ELR (cell line): ENCODE results near the gene SP110.

Source experiments
- DNase-seq: peaks from one replicate; pipeline ENCODE4 v3.0.0-alpha.2; 2015; ENCODE audit warnings: low read depth

Gene SP110

GRCh38 chr2:230170532-230170931 is 49.3 kb downstream of the SP110 start:
- peak; percentile 15 for DNase-seq

- DNase-seq = no peak
Measured at GRCh38 chr2:230166557-230167170, 53.1 kb downstream of the SP110 start.

GRCh38 chr2:230164139-230164538 is 55.6 kb downstream of the SP110 start:
- no peak for DNase-seq

GRCh38 chr2:230162981-230163380 is 56.8 kb downstream of the SP110 start:
- DNase-seq = no peak

DNA sequence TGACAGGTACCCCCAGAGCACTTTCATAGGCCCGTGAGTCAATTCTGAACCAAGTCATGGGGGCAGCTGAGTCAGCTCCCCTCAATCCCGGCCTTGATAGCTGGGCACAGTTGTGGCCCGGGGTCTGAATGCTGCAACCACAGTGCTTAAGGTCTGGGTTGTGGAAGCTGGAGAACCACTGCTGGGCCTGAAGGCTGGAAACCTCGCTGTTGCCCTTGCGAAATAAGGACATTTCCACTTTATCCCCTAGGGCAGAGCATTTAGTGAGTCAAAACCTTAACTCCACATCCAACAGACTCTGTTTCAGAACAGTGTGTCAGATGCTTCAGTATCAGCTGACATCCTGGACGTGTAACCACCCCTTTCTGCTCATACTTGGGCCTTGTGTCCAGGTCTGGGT is 58.6 kb downstream of the SP110 start:
- peak; percentile 69 for DNase-seq

DNA sequence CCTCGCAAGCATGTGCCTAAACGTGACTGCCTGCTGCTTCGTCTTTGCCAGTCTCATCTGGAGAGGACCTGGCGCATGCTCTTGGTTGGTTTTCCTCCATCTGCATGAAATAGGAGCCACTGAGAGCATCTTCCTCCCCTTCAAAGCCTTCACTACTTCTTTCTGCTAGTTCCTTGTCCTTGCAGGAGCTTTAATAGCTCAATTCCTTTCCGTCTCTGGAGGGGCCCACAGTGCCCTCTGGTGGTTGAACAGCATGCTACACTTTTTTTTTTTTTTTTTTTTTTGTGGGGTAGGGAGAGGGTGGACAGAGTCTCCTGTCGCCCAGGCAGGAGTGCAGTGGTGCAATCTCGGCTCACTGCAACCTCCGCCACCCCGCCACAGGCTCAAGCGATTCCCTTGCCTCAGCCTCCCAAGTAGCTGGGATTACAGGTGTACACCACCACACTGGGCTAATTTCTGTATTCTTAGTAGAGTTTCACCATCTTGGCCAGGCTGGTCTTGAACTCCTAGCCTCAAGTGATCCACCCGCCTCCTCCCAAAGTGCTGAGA is 59.6 kb downstream of the SP110 start:
- DNase-seq = peak; percentile 69

GRCh38 chr2:230158468-230158867 is 61.3 kb downstream of the SP110 start:
- DNase-seq = no peak

DNA sequence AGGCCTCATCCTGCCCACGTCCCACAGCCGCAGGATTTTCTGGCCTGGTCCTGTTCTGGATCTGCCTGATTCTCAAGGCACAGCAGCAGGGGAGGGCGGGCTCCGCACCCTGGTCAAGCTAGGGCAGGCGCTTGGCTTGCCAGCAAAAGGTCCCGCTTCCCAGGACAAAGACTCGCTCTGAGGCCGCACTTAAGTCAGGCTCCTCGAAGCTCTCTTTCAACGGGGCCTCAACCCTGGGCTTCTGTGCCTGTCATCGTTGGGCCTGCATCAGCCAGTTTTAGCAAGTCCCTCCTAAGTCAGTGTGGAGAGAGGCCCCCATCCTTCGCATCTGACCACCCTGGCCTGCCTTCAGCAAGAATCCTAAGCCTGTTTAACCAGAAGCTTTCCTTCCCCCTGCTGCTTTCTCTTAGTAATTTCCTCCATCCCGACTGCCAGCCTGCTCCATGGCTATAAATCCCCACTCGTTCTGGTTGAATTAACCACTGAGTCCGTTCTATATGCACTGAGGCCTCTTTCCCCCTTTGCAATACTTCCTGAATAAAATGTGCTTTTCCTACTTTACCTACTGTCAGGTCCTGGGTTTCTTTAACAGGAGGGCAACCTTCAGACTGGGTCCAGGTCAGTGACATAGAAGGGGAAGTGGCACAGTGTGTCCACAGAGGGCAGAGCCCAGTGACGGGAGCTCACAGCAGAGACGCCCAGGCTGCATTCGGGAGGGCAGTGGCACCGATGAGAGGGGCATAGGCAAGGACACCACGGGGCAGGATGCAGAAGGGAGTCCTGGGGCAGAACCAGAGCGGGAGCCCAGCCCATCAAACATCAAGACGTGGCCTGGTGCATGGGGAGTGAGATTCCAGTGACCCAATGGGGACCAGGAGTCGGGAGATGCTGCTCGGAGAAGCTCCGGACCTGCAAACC is 62.7 kb downstream of the SP110 start:
- no peak for DNase-seq

GRCh38 chr2:230155359-230155758 is 64.4 kb downstream of the SP110 start:
- DNase-seq = no peak

GRCh38 chr2:230153390-230153976 is 66.3 kb downstream of the SP110 start:
- DNase-seq = no peak

- no peak for DNase-seq
Measured at GRCh38 chr2:230152334-230152733, 67.5 kb downstream of the SP110 start.

DNA sequence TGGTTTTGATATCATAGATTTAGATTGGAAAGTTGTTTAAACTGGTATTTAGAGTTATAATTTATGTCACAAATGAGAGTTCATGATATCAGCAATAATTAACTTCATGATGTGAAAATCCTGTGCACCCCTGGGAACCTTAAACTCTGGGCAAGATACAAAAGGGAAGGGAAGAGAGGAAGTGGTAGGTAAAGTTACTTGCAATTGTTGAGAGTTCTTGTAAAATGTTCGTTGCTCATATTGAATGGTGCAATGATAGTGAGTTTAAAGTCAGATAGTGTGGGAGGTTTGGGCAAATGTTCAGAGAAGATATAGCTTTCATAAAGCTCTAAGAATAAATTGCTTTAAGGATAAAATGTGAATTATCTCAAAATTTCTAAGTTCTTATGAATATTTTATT is 75.4 kb downstream of the SP110 start:
- no peak for DNase-seq

DNA sequence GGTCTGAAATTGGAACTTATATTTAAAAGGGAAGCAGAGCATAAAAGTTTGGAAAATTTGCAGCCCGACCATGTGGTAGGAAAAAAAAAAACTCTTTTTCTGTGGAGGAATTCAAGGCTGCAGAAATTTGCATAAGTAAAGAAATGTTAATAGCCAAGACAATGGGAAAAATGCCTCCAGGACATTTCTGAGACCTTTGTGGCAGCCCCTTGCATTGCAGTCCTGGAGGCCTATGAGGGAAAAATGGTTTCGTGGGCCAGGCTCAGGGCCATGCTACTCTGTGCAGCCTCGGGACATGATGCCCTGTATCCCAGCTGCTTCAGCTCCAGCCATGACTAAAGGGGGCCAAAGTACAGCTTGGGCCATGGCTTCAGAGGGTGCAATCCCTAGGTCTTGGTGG is 79.1 kb downstream of the SP110 start:
- no peak for DNase-seq

DNA sequence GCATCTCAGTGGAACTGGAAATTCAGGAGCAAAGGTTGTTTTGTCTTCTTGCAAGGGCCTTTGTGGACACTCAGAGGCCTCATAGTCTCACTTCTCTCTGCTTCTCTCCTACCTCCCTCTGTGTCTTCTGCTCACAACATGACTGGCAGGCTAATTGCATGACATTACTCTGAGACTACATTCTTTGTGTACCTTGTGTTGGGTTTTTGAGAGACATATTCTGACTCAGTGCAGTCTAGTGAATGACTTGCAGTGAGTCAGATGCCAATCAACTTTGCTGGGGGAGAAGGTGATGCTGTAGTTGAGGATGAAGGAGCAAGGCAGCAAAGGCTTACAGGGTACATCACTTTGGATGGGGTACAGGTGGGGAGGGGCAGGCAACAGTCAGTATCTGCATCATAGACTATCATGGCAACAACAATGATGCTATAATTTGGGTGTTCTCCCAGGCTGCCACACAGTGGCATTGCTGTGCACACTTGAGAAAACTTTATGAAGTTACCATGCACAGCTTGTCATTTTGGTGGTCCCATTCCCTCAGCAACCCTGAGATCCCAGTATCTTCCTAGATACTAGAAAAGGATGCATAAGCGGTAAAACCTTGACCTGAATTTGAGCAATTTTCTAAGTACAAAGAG is 81.8 kb downstream of the SP110 start:
- peak; percentile 74 for DNase-seq

GRCh38 chr2:230135130-230135525 is 84.7 kb downstream of the SP110 start:
- DNase-seq = no peak

DNA sequence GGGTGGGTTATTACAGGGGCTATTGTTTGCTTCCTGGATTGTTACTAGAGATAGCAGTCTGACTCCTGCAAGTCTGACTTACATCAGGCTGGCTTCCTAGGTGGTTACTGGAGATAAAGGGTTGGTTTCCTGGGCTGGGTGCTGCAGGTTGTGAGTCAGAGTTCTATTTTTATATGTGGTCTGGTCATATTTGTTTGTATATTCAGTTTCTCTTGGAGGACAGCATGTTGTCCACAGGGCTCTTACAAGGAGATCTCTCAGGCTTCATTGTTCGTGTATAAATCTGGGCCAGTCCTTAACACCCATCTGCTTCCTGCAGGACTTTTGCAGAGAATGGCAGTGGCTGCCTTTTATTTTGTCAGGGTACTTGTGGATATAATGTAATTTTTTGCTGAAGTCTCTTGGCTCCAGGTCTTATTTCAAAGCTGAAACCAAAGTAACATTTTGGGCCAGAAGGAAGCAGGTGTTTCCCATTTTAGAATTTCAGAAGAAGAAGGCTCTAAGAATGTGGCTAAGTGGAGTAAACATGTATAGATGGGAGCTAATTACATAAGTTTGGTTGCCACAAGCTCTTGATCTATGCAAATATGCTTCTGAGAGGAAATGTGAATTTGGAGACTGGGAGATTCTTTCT is 85.2 kb downstream of the SP110 start:
- DNase-seq = peak; percentile 60

DNA sequence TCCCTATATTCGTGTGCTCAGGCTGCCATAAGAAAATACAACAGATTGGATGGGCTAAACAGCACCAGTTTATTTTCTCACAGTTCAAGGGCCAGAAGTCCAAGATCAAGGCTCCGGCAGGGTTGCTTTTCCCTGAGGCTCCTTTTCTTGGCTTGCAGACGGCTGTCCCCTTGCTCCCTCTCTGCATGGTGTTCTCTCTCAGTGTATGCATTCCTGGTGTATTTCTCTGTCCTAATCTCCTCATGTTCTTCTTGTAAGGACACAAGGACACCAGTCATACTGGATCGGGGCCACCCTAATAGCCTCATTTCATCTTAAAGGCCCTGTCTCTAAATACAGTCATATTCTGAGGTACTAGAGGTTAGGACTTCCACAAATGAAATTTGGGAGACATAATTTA is 88.4 kb downstream of the SP110 start:
- DNase-seq = no peak

DNA sequence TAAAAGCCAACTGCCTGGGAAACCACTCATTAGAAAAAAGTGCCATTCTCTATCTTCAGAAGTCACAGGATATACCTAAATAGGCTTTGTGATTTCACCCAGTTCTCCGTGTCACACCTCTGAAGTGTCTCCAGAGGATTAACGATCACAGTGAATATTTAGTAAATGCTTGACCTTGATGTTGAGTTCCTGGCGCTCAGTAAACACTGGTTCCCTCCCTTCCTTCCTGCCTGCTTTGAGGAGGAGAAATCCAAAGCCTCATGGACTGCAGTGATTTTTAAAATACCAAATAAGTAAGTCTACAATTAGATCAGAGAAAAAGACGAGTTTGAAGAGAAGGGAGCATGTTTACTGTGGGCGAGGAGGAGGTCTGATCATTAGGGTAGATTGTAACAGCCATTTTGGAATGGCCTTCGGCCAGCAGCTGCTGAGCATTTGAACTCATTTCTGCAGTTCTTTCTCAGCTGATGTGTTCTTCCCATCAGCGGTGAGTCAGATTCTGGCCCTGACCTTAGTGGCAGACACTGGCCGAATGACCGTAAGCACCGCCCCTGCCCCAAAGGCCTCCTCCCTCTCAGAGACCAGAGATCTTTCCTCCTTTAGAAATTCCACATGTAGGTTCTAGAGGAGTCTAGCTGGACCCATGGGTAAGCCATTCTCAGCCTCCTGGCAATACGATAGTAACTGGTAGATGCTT is 89.0 kb downstream of the SP110 start:
- peak; percentile 86 for DNase-seq

DNA sequence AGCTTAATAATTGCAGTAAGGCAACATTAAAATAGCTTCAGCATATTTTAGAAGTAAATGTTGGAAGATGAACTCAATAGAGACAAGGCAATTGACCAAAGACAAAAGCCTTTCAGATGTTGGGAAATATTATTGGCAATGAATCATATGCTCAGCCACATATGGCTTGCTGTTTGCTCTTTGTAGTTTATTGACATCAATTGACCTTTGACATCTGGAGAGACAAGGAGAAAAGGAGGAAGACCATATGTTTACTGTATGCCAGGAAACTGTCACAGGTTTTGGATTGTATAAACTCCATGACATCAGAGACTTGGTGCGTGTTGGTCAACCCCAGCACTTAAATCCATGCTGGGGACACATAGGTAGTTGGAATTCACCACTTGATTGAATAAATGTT is 90.4 kb downstream of the SP110 start:
- peak; percentile 24 for DNase-seq

- peak; percentile 43 for DNase-seq
Measured at GRCh38 chr2:230128623-230129342, 91.0 kb downstream of the SP110 start.

DNA sequence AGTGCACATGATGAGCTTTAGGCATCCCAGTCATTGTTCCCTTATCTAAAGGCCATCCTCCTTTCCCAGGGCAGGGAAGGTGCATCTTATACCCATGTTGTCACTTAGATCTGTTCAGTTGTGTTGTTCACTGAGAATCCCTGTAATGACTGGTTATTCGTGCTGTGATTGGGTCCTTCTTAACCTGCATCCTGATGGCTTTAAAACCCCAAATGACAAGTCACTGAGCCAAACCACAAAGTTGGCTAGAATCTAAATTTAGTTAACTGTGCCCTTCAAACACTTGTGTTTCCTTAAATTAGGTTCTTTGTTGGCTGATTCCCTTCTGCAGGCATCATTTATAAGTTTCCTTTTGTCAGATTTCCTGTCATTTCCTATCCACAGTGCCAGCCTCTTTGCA is 92.6 kb downstream of the SP110 start:
- no peak for DNase-seq
